Measurements from ENCODE around the gene KIF18B.
A peak's percentile ranks its signal among the peaks of the same experiment; 100 is the strongest.

The KIF18B gene

GRCh38 chr17:44968225-44969143, 20.9 kb upstream of the KIF18B start, which contains the start of gene C1QL1:
C1QL1 (minus strand) TSS chr17:44968303; CDS start chr17:44968048, 255 bp downstream.
- DNase-seq (ENCODE audit: low read depth in 1 of 2, low spot score in 1 of 2) = peak; percentile 58 to 83
- Histone ChIP-seq H3K4me3 (replicated peaks; ENCODE audit: insufficient read depth, low read length) (peak within 1 kb of the TSS; percentile 20; the same call in 1 of the 2 replicates), H3K27ac (replicated peaks) (no peak within 1 kb of the TSS), H3K27me3 (ENCODE audit: insufficient read depth, poor library complexity, severe bottlenecking) (peaks cover 48% of the 10 kb centered on the region)
- no peak for TF ChIP-seq GABPA (IDR thresholded peaks at IDR 0.05; ENCODE audit: low read depth)
- TF ChIP-seq REST (IDR thresholded peaks at IDR 0.05; ENCODE audit: insufficient replicate concordance, low read depth) = no peak

GRCh38 chr17:44967907-44968224, 20.3 kb upstream of the KIF18B start:
- no peak for DNase-seq (ENCODE audit: low read depth in 1 of 2, low spot score in 1 of 2)
- Histone ChIP-seq H3K27me3 (ENCODE audit: insufficient read depth, poor library complexity, severe bottlenecking) (peaks cover 48% of the 10 kb centered on the region), H3K27ac (replicated peaks) (no peak overlapping the region), H3K4me3 (replicated peaks; ENCODE audit: insufficient read depth, low read length) (no peak overlapping the region)
- no peak for TF ChIP-seq POLR2AphosphoS5 (IDR thresholded peaks at IDR 0.05; ENCODE audit: low read depth)
- no peak for TF ChIP-seq REST (IDR thresholded peaks at IDR 0.05; ENCODE audit: insufficient replicate concordance, low read depth)
- no peak for TF ChIP-seq GABPA (IDR thresholded peaks at IDR 0.05; ENCODE audit: low read depth)
- no peak for TF ChIP-seq SPI1 (IDR thresholded peaks at IDR 0.05; ENCODE audit: borderline replicate concordance, low read depth)
- TF ChIP-seq CTCF (IDR thresholded peaks at IDR 0.05; ENCODE audit: insufficient read depth, low read length) = no peak

- no peak for TF ChIP-seq REST (IDR thresholded peaks at IDR 0.05; ENCODE audit: insufficient replicate concordance, low read depth)
- no peak for TF ChIP-seq CTCF (IDR thresholded peaks at IDR 0.05; ENCODE audit: insufficient read depth, low read length)
- TF ChIP-seq GABPA (IDR thresholded peaks at IDR 0.05; ENCODE audit: low read depth) = no peak
- no peak for TF ChIP-seq POLR2AphosphoS5 (IDR thresholded peaks at IDR 0.05; ENCODE audit: low read depth)
- TF ChIP-seq SPI1 (IDR thresholded peaks at IDR 0.05; ENCODE audit: borderline replicate concordance, low read depth) = no peak
These were observed 19.7 kb upstream of the KIF18B start for GRCh38 chr17:44967026-44967906.

More at GRCh38 chr17:44967026-44967906, 19.7 kb upstream of the KIF18B start:
- Histone ChIP-seq H3K27ac (replicated peaks) (no peak overlapping the region), H3K4me3 (replicated peaks; ENCODE audit: insufficient read depth, low read length) (no peak overlapping the region), H3K27me3 (ENCODE audit: insufficient read depth, poor library complexity, severe bottlenecking) (peaks cover 48% of the 10 kb centered on the region)
- no peak for DNase-seq (ENCODE audit: low read depth in 1 of 2, low spot score in 1 of 2)

Data from HL-60 (cell line).